Breast epithelium (tissue), 4 donors: ENCODE measurements around the gene SCN5A. TPM values are rescaled to one million over a fixed set of nuclear protein-coding genes. Genes with fewer than 3 reads are reported as not detected.

Experiments used
- DNase-seq, 2 donors: peaks; one replicate each; pipeline ENCODE4 v3.0.0-alpha.2; 2019; ENCODE audit warnings: low spot score in 2 of 2
- H3K27ac ChIP-seq, 2 donors: fragments of 200-600 bp; sonication (generic) in 1 of 2; one replicate each; pipeline ENCODE4 v1.5.1; 2016 to 2019; ENCODE audit warnings: mild to moderate bottlenecking in 1 of 2
- H3K27me3 ChIP-seq, 2 donors: fragments of 200-600 bp; sonication (generic) in 1 of 2; one replicate each; pipeline versions ENCODE4 v1.5.1 to v1.6.0; 2017 to 2019; ENCODE audit warnings: control low read depth in 1 of 2, mild to moderate bottlenecking in 1 of 2
- H3K36me3 ChIP-seq: fragments of 200-600 bp; one replicate; pipeline ENCODE4 v1.5.1; 2019
- H3K4me1 ChIP-seq, 2 donors: fragments of 200-600 bp; sonication (generic); one replicate each; pipeline ENCODE4 v1.5.1; 2016 to 2019; ENCODE audit warnings: control low read depth in 1 of 2
- H3K4me3 ChIP-seq, 3 donors: fragments of 200-600 bp; sonication (generic); 1 replicate in 2 of 3; 2 replicates in 1 of 3; pipeline ENCODE4 v1.5.1; 2016 to 2019; ENCODE audit warnings: mild to moderate bottlenecking in 3 of 3, moderate library complexity in 2 of 3
- H3K9me3 ChIP-seq, 2 donors: fragments of 200-600 bp; sonication (generic) in 1 of 2; one replicate each; pipeline ENCODE4 v1.5.1; 2016 to 2019; ENCODE audit warnings: control low read depth in 1 of 2
- POLR2A ChIP-seq: fragments of 450-650 bp; IDR thresholded peaks from one replicate; pipeline ENCODE4 v1.6.1; 2016; ENCODE audit warnings: antibody characterized with exemption, mild to moderate bottlenecking, moderate library complexity
- POLR2AphosphoS5 ChIP-seq, 3 donors: sonication (generic); formaldehyde crosslinking; IDR thresholded peaks; one replicate each; pipeline ENCODE4 v1.6.1; 2017; ENCODE audit warnings: antibody characterized with exemption in 3 of 3
- intact Hi-C: fragments of 100-400 bp; cut with DNase I; formaldehyde crosslinking; loops from one replicate; pipeline ENCODE4 v1.15.1; 2023; ENCODE audit warnings: low total_unique reads
- total RNA-seq, 3 donors: library from RNA; depleted of rRNA; stranded (reverse); fragments of >200 nt; gene quantifications; one replicate each; pipeline ENCODE4 v1.1.0, GENCODE V29; 2016
- TF ChIP-seq, protein P1 (sequence below), 3 donors: fragments of 450-650 bp; IDR thresholded peaks; one replicate each; pipeline ENCODE4 v1.5.1; 2016 to 2017; ENCODE audit warnings: antibody characterized with exemption in 3 of 3, mild to moderate bottlenecking in 3 of 3, moderate library complexity in 3 of 3

The SCN5A gene
- total RNA-seq, 3 donors from 2014 or later, result under 0.01 to 0.33 (median 0.29) TPM

DNA sequence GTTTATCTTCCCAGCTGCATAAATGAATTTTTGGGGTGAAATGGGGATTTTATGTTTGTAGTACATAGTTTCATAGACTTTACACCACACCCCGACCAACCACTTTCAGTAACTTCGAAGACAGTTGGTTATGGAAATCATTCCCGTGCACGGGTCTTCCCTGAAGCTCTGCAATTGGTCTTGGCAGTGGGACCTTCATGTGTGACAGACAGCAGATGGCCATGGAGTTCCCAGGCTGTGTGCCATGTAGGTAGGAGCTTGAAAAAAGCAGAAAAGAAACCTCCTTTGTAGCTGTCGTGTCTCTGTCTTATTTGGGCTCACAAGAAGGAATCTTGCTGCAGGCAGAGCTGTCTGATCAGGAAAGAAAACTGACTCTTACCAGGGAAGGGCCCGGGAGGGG is 127.5 kb downstream of the SCN5A start:
- intact Hi-C loops, result loop anchor here (10.0 kb wide), 1 partner anchor 113 kb away; no protein-coding TSS in a partner anchor

DNA sequence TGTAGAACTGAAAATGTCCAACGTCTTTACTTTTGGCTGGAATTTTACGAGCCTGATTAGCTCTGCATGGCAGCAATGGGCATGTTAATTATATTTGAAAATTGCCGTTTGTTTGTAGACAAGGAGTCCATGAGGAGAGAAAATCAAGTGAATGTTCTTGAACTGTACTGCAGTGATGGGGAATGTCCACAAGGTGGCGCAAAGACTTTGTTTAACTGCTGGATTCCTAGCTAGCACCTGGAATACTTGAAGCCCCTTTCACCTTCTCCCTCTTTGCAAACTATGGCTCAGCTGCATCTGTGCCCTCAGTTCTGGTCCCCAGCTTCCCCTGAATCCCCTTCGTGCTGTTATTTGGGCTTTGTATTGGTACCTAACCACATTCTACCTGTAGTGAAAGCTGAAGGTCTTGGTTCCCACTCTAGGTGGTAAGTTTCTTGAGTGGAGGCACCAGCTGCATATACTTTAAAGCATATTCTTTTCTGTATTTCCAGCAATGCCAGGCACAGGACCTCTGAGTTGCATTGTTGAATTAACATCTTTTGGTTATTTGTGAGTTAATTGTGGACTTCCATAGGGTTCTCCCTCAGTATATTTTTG is 128.0 kb downstream of the SCN5A start:
- Histone ChIP-seq H3K27ac (no peak overlapping the region), H3K9me3 (no peaks in the 10 kb centered on the region), H3K4me3 (no peak overlapping the region), H3K36me3 (no peaks in the 10 kb centered on the region), H3K4me1 (no peaks in the 10 kb centered on the region), H3K27me3 (no peaks in the 10 kb centered on the region)
- peak; percentile 59 to 66 for DNase-seq
- intact Hi-C loops, result loop anchor here (10.0 kb wide), 1 partner anchor 113 kb away; no protein-coding TSS in a partner anchor
- TF ChIP-seq POLR2A, result no peak
- TF ChIP-seq, protein P1, sequence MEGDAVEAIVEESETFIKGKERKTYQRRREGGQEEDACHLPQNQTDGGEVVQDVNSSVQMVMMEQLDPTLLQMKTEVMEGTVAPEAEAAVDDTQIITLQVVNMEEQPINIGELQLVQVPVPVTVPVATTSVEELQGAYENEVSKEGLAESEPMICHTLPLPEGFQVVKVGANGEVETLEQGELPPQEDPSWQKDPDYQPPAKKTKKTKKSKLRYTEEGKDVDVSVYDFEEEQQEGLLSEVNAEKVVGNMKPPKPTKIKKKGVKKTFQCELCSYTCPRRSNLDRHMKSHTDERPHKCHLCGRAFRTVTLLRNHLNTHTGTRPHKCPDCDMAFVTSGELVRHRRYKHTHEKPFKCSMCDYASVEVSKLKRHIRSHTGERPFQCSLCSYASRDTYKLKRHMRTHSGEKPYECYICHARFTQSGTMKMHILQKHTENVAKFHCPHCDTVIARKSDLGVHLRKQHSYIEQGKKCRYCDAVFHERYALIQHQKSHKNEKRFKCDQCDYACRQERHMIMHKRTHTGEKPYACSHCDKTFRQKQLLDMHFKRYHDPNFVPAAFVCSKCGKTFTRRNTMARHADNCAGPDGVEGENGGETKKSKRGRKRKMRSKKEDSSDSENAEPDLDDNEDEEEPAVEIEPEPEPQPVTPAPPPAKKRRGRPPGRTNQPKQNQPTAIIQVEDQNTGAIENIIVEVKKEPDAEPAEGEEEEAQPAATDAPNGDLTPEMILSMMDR (IDR thresholded peaks at IDR 0.05), result peak; percentile 71 to 84 (median 74)

More for the DNA sequence above, 127.5 kb downstream of the SCN5A start:
- no peaks in the 10 kb centered on the region for H3K4me1 ChIP-seq
- no peaks in the 10 kb centered on the region for H3K27me3 ChIP-seq
- H3K36me3 ChIP-seq, result no peaks in the 10 kb centered on the region
- DNase-seq, result no peak
- TF ChIP-seq POLR2A (no peak), POLR2AphosphoS5 (IDR thresholded peaks at IDR 0.05) (no peak)
- TF ChIP-seq, protein P1 (IDR thresholded peaks at IDR 0.05), result no peak
- H3K4me3 ChIP-seq, result no peak overlapping the region
- H3K9me3 ChIP-seq, result no peaks in the 10 kb centered on the region
- H3K27ac ChIP-seq, result no peak overlapping the region

DNA sequence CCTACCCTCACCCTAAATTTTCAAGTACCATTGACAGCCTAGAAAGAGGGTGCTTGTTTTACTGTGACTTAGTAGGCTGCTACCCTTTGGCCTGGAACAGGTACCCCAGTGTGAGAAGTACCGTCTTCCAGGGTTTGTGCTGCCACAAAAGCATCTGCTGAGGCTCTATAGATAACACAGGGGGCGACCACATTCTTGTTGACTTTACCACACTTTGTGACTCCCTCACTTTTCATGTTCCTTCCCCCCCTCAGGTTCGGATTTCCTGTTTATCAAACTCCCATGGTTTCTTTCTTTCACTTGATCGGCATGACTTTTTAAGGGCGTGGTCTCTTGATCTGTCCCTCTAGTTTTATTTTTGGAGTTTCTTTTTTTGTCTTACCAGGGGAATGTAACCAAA is 129.8 kb downstream of the SCN5A start:
- Histone ChIP-seq H3K4me1 (no peaks in the 10 kb centered on the region), H3K27ac (no peak overlapping the region), H3K27me3 (no peaks in the 10 kb centered on the region), H3K36me3 (no peaks in the 10 kb centered on the region), H3K9me3 (no peaks in the 10 kb centered on the region), H3K4me3 (no peak overlapping the region)
- DNase-seq, result no peak
- TF ChIP-seq POLR2A, result no peak
- TF ChIP-seq, protein P1 (IDR thresholded peaks at IDR 0.05), result no peak
- intact Hi-C loops, result loop anchor here (10.0 kb wide), 1 partner anchor 115 kb away; no protein-coding TSS in a partner anchor

DNA sequence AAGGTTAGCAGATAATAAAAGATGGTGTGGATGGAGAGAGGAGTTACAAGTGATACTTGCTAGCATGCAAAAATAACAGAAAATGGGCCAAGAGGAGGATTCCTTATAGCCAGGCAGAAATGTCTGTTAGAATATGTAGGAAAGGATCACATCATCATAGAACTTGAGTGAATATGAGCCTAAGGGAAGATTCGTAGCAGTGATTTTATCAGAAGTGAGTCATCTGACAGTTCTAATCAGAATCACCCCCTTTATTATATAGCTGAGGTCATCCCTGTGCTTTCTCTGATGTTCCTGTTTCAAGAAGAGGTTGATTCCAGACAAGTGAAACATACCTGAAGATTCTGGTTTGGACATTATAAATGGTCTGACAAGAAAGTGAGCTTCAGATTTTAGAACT is 130.5 kb downstream of the SCN5A start:
- Histone ChIP-seq H3K4me1 (no peaks in the 10 kb centered on the region), H3K36me3 (no peaks in the 10 kb centered on the region), H3K27ac (no peak overlapping the region), H3K9me3 (no peaks in the 10 kb centered on the region), H3K4me3 (no peak overlapping the region), H3K27me3 (no peaks in the 10 kb centered on the region)
- intact Hi-C loops, result no loop called here
- DNase-seq, result no peak
- TF ChIP-seq POLR2AphosphoS5 (IDR thresholded peaks at IDR 0.05) (no peak), POLR2A (no peak)
- TF ChIP-seq, protein P1 (IDR thresholded peaks at IDR 0.05), result no peak

DNA sequence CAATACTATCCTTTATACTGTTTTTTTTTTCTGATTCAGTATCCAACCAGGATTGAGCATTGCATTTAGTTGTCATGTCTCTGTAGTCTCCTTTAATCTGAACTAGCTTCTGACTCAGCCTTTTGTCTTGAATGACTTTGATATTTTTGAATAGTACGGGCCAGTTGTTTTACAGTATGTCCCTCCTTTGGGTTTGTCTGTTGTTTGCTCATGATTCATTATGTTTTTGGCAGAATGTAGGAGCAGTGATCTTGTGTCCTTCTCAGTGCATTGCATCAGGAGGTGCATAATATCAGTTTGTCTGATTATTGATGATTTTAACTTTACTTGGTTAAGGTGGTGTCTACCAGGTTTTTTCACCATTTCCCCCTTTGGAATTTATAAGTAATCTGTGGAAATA is 132.8 kb downstream of the SCN5A start:
- TF ChIP-seq, protein P1 (IDR thresholded peaks at IDR 0.05), result no peak
- TF ChIP-seq POLR2A (no peak), POLR2AphosphoS5 (IDR thresholded peaks at IDR 0.05) (no peak)
- intact Hi-C loops, result no loop called here
- no peaks in the 10 kb centered on the region for H3K27me3 ChIP-seq
- no peaks in the 10 kb centered on the region for H3K36me3 ChIP-seq
- H3K4me1 ChIP-seq, result no peaks in the 10 kb centered on the region
- DNase-seq, result no peak
- no peak overlapping the region for H3K4me3 ChIP-seq
- no peaks in the 10 kb centered on the region for H3K9me3 ChIP-seq
- H3K27ac ChIP-seq, result no peak overlapping the region
